B cell (primary cell): ENCODE results near the gene ALOXE3. TPM values are rescaled to one million over a fixed set of nuclear protein-coding genes. Genes with fewer than 3 reads are reported as not detected.
A peak's percentile ranks its signal among the peaks of the same experiment; 100 is the strongest.

Experiments used
- ATAC-seq: fragments of 200-7000 bp; cut with Tn5 transposase; one replicate; pipeline ENCODE4 v1.10.0; 2021; ENCODE audit warnings: low read depth, mild to moderate bottlenecking, moderate number of reproducible peaks, moderate library complexity
- CTCF ChIA-PET: fragments of 350-600 bp; sonication (Branson Sonifier 250); formaldehyde crosslinking; loops from one replicate; lab custom pipeline; 2021; ENCODE audit warnings: antibody characterized with exemption, inconsistent platforms; lab: Charles Lee
- POLR2A ChIA-PET: fragments of 350-600 bp; sonication (Branson Sonifier 250); formaldehyde crosslinking; loops from one replicate; lab custom pipeline; 2021; ENCODE audit warnings: antibody characterized with exemption; lab: Charles Lee
- DNase-seq: peaks from one replicate; pipeline ENCODE4 v3.0.0; 2013
- H2AFZ ChIP-seq: 2 replicates; pipeline ENCODE4 v1.6.1; 2012; ENCODE audit warnings: mild to moderate bottlenecking, low read depth, low read length; ENCODE audit not compliant: insufficient read depth, poor library complexity, severe bottlenecking
- H3K27ac ChIP-seq, 2 donors: 1 replicate in 1 of 2; 2 replicates in 1 of 2; pipeline ENCODE4 v1.5.1; 2012 to 2013; ENCODE audit warnings: low read length in 2 of 2, mild to moderate bottlenecking in 2 of 2, moderate library complexity in 1 of 2
- H3K27me3 ChIP-seq, 4 experiments: fragments of 200-600 bp in 1 of 4; sonication (generic) in 1 of 4; replicated peaks in 1 of 4; 1 replicate in 2 of 4; 2 replicates in 2 of 4; pipeline versions ENCODE4 v1.6.1 to v1.7.0; 2013 to 2016; ENCODE audit warnings: low read length in 3 of 4, mild to moderate bottlenecking in 2 of 4, mixed read lengths in 1 of 4, moderate library complexity in 1 of 4; ENCODE audit not compliant: insufficient read depth in 4 of 4, control insufficient read depth in 3 of 4; ENCODE audit errors: control extremely low read depth in 1 of 4
- H3K36me3 ChIP-seq, 2 experiments: replicated peaks in 1 of 2; 1 replicate in 1 of 2; 2 replicates in 1 of 2; pipeline versions ENCODE4 v1.6.1 to v1.7.1; 2013; ENCODE audit warnings: low read length in 1 of 2; ENCODE audit not compliant: insufficient read depth in 2 of 2, control insufficient read depth in 1 of 2; ENCODE audit errors: control extremely low read depth in 1 of 2, extremely low read depth in 1 of 2
- H3K4me1 ChIP-seq, 2 donors: fragments of 200-600 bp in 1 of 2; sonication (generic) in 1 of 2; 1 replicate in 1 of 2; 2 replicates in 1 of 2; pipeline versions ENCODE4 v1.5.1 to v1.6.1; 2013 to 2017; ENCODE audit warnings: low read length in 2 of 2; ENCODE audit not compliant: control insufficient read depth in 2 of 2, insufficient read depth in 2 of 2
- H3K4me2 ChIP-seq: replicated peaks from 2 replicates; pipeline ENCODE3; 2012; ENCODE audit warnings: mild to moderate bottlenecking, low read depth, low read length; ENCODE audit not compliant: poor library complexity, severe bottlenecking
- H3K4me3 ChIP-seq, 5 experiments: fragments of 200-600 bp in 1 of 5; sonication (generic) in 1 of 5; 1 replicate in 3 of 5; 2 replicates in 2 of 5; pipeline versions ENCODE4 v1.5.1 to v1.7.0; 2011 to 2016; ENCODE audit warnings: low read length in 4 of 5, mild to moderate bottlenecking in 4 of 5, low read depth in 2 of 5, control low read depth in 1 of 5, moderate library complexity in 1 of 5; ENCODE audit not compliant: insufficient read depth in 1 of 5; ENCODE audit errors: control extremely low read depth in 1 of 5, extremely low read depth in 1 of 5
- H3K79me2 ChIP-seq: fragments of 200-600 bp; sonication (generic); one replicate; pipeline ENCODE4 v1.6.0; 2016; ENCODE audit warnings: low read length; ENCODE audit not compliant: control insufficient read depth, insufficient read depth
- H3K9ac ChIP-seq: fragments of 200-600 bp; sonication (generic); 2 replicates; pipeline ENCODE4 v1.6.1; 2017; ENCODE audit warnings: mild to moderate bottlenecking, low read length, moderate library complexity
- H3K9me3 ChIP-seq, 3 donors: one replicate each; pipeline versions ENCODE4 v1.6.1 to v1.7.1; 2013; ENCODE audit warnings: low read length in 2 of 3; ENCODE audit not compliant: control insufficient read depth in 2 of 3, insufficient read depth in 1 of 3; ENCODE audit errors: control extremely low read depth in 1 of 3
- H4K20me1 ChIP-seq: 2 replicates; pipeline ENCODE4 v1.6.0; 2012; ENCODE audit warnings: mild to moderate bottlenecking, low read length; ENCODE audit not compliant: insufficient read depth, control insufficient read depth, poor library complexity, severe bottlenecking
- H3K27ac Mint-ChIP-seq: one replicate; pipeline ENCODE4 v1.8.0; 2021; ENCODE audit warnings: mixed read lengths
- H3K27me3 Mint-ChIP-seq: one replicate; pipeline ENCODE4 v1.8.0; 2021; ENCODE audit warnings: mixed read lengths
- H3K4me1 Mint-ChIP-seq: one replicate; pipeline ENCODE4 v1.8.0; 2021; ENCODE audit warnings: mixed read lengths
- H3K4me3 Mint-ChIP-seq: one replicate; pipeline ENCODE4 v1.8.0; 2021; ENCODE audit warnings: mixed read lengths
- H3K9me3 Mint-ChIP-seq: one replicate; pipeline ENCODE4 v1.8.0; 2022; ENCODE audit warnings: mixed read lengths; ENCODE audit not compliant: insufficient read depth
- EZH2 ChIP-seq: IDR thresholded peaks from 2 replicates; pipeline ENCODE4 v1.6.1; 2012; ENCODE audit warnings: borderline replicate concordance, low read depth, mild to moderate bottlenecking, moderate library complexity, low read length; ENCODE audit not compliant: insufficient read depth, poor library complexity, severe bottlenecking
- WGBS: methylation state at CpG from one replicate; pipeline ENCODE4 v1.1.5; 2013; ENCODE audit warnings: missing lambda C conversion rate; ENCODE audit not compliant: insufficient coverage; 5-methylcytosine and 5-hydroxymethylcytosine counted together
- intact Hi-C: fragments of 100-400 bp; cut with micrococcal nuclease; formaldehyde crosslinking; loops from one replicate; pipeline ENCODE4 v1.10.0; 2022
- polyA plus RNA-seq: library from polyadenylated mRNA; depleted of rRNA; stranded (reverse); fragments of >200 nt; gene quantifications from 2 replicates; pipeline ENCODE4 v1.2.3, GENCODE V29; 2012
- total RNA-seq, 2 donors: library from RNA; stranded (reverse); fragments of 120-200 nt in 1 of 2; gene quantifications; 1 replicate in 1 of 2; 2 replicates in 1 of 2; pipeline versions ENCODE4 v1.2.3 to v1.2.4, GENCODE V29; 2013 to 2022
- TF ChIP-seq, protein P1 (sequence below): fragments of 200-600 bp; IDR thresholded peaks from one replicate; pipeline ENCODE4 v1.8.0; 2022; ENCODE audit warnings: antibody characterized with exemption, mild to moderate bottlenecking

The ALOXE3 gene
- total and polyA plus RNA-seq, 2 donors (not counting 1 experiment from before 2014, with no cell fraction given): 0.04 TPM; not detected in 1

DNA sequence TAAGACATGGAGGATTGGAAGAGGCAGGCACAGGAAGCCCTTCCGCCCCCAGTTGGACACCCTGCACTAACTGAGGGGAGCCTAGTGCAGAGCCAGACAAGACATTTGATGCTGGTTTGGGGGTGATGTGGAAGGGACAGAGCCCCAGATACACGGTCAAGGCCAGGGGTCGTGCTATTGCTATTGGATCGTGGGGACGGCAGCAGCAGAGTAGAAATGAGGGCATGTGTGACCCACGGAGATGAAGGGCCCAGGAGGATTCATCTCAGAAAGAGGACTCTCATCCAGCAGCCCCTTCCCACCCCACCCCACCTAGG lies 46.5 kb upstream of the ALOXE3 start:
- H3K27me3 Mint-ChIP-seq: no peaks in the 10 kb centered on the region
- WGBS: 100% methylated on average over 4 of the region's 6 CpGs
- no peak for ATAC-seq

More for the DNA sequence above, 46.5 kb upstream of the ALOXE3 start:
- CTCF ChIA-PET: interaction anchor here (0.8 to 1.4 kb wide), 4 partner anchors 8 to 57 kb away, joined by 3 to 5 read pairs (median 3); no protein-coding TSS in a partner anchor
- Histone ChIP-seq H3K27me3 (no peaks in the 10 kb centered on the region), H3K79me2 (peaks cover 25% of the 10 kb centered on the region), H3K4me2 (peak overlapping the region; percentile 99), H3K27ac (peak overlapping the region; percentile 33 to 99), H3K4me3 (no peak overlapping the region), H3K36me3 (peaks cover 0 to 20% of the 10 kb centered on the region in 2 experiments), H3K4me1 (peaks cover 32 to 43% of the 10 kb centered on the region in 2 donors), H3K9me3 (no peaks in the 10 kb centered on the region), H4K20me1 (peaks cover 4% of the 10 kb centered on the region), H3K9ac (no peak overlapping the region), H2AFZ (peak overlapping the region; percentile 96)
- POLR2A ChIA-PET: interaction anchor here (1.0 to 1.9 kb wide), 6 partner anchors 9 to 83 kb away, joined by 3 to 14 read pairs (median 6); partner anchors contain the start of genes BORCS6 and CTC1
- TF ChIP-seq, protein P1, sequence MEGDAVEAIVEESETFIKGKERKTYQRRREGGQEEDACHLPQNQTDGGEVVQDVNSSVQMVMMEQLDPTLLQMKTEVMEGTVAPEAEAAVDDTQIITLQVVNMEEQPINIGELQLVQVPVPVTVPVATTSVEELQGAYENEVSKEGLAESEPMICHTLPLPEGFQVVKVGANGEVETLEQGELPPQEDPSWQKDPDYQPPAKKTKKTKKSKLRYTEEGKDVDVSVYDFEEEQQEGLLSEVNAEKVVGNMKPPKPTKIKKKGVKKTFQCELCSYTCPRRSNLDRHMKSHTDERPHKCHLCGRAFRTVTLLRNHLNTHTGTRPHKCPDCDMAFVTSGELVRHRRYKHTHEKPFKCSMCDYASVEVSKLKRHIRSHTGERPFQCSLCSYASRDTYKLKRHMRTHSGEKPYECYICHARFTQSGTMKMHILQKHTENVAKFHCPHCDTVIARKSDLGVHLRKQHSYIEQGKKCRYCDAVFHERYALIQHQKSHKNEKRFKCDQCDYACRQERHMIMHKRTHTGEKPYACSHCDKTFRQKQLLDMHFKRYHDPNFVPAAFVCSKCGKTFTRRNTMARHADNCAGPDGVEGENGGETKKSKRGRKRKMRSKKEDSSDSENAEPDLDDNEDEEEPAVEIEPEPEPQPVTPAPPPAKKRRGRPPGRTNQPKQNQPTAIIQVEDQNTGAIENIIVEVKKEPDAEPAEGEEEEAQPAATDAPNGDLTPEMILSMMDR: no peak
- TF ChIP-seq EZH2: no peak
- H3K9me3 Mint-ChIP-seq: no peaks in the 10 kb centered on the region
- H3K4me3 Mint-ChIP-seq: no peak overlapping the region
- intact Hi-C loops: no loop called here
- no peak for DNase-seq
- H3K4me1 Mint-ChIP-seq: peaks cover 36% of the 10 kb centered on the region
- H3K27ac Mint-ChIP-seq: peak overlapping the region; percentile 99
